ENCODE data around the gene HYPK.
"Not testable (repeated sequence)": the region's sequence is repeated elsewhere in the genome, so short reads cannot be mapped to it uniquely, and the experiment has no call there.

HYPK gene

DNA sequence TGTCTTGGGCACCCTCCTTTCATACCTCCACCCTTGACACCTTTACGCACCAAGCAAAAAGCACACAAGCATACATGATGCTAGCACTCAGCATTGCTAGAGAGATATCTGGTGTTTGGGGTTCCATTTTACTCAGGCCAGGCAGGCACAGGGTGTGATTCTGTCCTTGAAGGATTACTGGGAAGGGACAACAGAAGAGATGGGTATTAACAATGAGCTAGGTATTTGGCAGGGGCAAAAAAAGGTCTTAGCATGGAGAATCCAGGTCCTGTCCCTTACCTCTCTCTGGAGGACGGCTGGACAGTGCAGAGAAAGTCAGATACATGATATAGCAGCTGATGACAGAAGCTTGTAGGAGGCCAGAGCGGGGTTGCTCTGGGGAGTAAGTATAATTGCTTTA lies 3.8 kb upstream of the HYPK start:
- no peak for DNase-seq

DNA sequence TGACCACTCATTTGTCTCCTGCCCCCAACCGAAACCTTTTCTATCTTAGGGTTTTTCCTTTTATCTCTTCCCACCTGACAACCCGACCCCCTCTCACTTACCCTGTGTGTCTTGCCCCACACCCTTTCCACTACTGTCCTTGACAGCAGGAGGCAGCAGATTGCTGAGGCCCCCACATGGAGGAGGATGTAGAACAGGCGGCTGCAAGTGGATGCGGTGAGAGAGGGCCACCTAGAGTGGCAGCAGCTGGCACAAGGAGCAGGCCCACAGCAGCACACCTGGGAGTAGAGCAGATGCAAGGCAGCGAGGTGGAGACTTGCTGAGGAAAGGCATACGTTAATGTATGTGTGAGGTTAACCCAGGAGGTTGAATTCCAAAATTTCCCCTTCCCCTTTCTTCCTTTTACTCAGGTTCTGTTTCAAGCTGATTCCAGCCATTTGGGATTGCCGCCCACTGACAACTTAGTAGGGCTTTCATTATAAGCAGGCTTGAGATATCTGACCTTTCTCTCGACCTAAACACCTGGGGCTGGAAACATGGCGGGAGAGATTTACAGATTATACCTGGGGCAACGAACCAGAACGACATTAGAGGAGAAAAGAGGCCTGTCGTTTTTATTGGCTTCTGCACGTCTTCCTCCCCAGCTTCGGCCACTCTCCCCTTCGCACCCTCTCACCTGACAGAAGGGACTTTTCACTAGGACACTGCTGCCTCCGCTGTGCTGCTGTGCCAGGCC lies 1.0 kb upstream of the HYPK start:
- DNase-seq, result no peak

DNA sequence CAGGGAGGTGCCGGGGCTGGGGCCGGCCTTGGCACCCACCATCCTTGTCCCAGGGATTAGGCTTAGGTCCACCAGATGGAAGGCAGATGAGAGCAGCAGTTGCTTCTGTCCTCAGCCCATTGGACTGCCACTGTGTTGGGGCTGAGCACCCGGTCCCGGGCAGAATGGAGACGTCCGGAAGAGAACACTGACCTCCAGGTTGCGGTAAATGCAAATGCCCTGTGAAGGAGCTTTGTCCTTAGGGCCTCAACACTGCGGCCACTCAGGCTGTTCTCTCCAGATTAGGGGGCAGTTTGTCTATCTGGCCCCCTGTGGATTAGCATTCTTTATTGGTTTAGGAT lies 484 bp upstream of the HYPK start, which contains the start of gene SERINC4:
Gene SERINC4 (minus strand): TSS at position 276 of the 341 bp plus-strand sequence. CDS start 234 bp downstream, at position 42.
- no peak for DNase-seq

DNA sequence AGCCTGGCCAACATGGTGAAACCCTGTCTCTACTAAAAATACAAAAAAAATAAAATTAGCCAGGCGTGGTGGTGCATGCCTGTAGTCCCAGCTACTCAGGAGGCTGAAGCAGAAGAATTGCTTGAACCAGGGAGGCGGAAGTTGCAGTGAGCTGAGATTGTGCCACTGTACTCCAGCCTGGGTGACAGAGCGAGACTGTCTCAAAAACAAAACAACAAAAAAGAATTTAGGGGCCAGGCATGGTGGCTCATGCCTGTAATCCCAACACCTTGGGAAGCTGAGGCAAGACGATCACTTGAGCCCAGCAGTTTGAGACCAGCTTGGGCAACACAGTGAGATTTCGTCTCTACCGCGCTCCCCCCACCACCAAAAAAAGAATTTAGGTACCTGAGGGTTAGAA lies 2.3 kb downstream of the HYPK start:
- not testable (repeated sequence) for DNase-seq

DNA sequence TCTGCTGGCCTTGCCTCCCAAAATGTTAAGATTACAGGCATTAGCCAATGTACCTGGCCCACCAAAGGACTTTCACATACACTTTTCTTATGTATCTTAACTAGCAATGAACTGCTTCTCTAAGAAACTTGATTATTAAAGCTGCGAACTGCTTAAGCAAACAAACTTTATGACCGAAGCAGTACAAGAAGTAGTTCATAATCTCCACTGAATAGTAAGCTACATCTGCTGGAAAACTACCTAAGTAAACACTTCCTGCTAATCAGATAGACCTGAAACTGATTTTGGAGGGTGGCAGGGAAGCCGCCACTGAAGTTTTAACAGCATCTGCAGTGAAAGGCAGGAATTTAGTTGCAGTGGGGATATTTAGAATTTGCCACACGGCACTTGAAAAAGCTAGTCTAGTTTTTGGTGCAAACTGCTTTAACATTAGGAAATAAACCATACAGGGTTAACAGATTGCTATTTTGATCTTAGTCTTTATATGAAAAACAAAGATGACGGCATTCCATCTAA lies 8.1 kb downstream of the HYPK start:
- DNase-seq, result no peak

DNA sequence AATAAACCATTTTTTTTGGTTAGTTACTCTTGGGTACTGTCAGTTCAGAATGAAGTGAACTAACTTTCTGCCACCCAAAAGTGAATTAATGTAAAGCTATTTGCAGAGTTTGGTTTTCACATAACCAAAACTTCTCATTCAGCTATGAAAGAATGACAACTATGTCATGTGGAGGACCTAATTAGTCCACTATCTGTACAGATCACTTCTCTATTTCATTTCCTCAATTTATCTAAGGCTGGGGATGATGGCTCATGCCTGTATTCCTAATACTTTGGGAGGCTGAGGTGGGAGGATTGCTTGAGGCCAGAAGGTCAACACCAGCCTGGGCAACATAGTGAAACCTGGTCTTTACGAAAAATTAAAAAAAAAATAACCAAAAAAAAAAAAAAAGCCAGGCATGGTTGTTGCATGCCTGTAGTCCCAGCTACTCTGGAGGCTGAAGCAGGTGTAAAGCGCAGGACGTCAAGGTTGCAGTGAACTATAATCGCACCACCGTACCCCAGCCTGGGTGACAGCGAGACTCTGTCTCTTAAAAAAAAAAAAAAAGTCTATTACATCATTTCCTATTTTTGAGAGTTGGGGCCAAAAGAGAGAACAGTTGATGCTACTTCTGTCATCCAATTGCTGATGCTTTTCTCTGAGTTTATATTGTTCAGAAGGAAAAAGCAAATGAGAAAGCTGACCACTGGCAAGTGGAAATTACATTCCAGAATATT lies 8.7 kb downstream of the HYPK start:
- DNase-seq, result no peak

DNA sequence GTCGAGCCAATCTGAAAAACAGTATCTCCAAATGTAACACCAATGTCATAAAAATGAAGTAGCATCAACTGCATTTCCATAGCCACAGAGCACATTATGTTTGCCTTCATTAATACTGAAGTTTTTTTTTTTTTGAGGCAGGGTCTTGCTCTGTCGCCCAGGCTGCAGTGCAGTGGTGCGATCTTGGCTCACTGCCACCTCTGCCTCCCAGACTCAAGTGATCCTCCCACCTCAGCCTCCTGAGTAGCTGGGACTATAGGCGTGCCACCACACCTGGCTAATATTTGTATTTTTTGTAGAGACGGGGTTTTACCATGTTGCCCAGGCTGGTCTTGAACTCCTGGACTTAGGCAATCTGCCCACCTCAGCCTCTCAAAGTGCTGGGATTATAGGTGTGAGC lies 14.7 kb downstream of the HYPK start:
- not testable (repeated sequence) for DNase-seq

DNA sequence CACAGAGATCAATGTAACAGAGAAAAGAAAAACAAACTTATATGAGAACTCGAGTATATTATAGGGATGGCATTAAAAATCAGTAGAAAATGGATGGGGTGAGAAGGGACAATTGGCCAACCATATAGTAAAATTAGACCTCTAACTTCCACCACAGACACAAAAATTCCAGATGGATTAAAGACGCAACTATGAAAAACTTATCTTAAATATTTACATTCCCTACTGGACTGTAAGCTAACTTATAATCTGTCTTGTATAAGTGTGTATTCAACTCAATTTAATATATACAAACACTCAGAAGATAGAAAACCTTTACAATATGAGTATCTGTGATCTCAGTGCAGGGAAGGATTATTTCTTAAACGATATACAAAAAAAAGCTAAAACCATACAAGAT lies 21.1 kb downstream of the HYPK start:
- DNase-seq, result no peak

DNA sequence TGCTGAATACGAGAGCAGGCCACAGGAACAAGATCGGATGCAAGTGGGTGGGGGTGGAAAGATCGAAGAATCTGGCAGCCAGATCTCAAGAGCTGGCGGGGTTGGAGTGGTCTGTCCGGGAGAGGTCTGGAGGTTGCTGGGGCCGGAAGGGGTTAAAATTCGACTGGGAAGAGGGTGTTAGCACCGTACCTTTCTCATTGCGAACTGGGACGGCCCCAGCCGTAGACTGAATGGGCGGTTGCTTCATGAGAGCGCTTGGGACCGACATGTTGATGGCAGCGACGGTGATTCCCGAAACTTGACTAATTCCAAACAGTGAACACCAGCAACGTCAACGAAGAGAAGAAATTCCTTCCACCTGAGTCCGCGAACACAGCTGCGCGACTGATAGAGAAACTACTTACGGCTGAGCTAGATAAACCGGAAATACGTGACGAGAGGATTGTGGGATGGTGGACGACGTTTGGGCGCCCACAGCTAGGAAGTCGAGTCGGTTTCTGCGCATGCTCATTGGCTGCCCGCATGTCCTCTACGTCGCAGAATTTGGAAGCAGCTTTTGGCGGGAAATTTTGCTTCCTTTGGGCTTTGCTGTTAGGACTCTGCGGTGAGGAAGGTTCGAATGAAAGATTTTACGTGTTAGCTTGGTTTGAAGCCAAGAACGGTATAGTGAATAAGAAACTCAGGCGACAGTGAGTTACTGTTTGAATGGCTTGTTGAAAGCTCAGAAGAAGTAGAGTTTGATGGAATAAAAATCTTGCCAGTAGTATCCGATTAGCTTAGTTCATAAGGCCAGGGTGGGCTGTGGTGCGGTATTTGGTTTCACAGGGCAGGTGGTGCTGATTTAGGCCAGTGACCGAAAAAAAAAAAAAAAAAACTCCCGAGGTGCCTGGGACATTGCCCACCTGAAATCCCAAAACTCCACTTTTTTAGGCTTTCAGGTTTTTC lies 24.2 kb downstream of the HYPK start, which contains the start of gene MFAP1:
Gene MFAP1 (minus strand): TSS at position 389 of the 945 bp plus-strand sequence. CDS start 121 bp downstream, at position 268.
- DNase-seq, result peak; percentile 88

DNA sequence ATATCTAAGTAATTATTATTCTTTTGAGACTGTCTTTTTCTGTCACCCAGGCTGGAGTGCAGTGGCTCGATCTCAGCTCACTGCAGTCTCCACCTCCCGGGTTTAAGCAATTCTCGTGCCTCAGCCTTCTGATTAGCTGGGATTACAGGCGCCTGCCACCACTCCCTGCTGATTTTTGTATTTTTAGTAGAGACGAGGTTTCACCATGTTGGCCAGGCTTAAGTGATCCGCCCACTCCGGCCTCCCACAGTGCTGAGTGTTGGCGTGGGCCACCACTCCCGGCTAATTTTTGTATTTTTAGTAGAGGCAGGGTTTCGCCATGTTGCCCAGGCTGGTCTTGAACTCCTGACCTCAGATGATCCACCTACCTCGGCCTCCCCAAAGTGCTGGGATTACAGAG lies 24.9 kb downstream of the HYPK start:
- not testable (repeated sequence) for DNase-seq

DNA sequence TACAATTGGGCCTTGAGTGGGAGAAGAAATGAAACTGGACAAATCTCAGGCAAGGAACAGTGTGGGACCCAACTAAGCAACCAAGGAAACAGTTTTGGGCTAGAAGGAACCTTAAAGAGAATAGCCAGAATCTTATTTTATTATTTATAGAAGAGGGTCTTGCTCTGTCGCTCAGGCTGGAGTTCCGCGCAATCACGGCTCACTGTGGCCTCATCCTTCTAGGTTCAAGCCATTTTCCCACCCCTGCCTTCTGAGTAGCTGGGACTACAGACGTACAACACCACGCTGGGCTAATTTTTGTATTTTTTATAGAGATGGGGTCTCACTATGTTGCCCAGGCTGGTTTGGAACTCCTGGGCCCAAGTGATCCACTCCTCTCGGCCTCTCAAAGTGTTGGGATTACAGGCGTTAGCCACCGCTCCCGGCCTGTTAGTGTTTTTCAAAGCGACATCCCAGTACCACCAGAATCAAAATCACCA lies 25.7 kb downstream of the HYPK start:
- DNase-seq, result no peak

DNA sequence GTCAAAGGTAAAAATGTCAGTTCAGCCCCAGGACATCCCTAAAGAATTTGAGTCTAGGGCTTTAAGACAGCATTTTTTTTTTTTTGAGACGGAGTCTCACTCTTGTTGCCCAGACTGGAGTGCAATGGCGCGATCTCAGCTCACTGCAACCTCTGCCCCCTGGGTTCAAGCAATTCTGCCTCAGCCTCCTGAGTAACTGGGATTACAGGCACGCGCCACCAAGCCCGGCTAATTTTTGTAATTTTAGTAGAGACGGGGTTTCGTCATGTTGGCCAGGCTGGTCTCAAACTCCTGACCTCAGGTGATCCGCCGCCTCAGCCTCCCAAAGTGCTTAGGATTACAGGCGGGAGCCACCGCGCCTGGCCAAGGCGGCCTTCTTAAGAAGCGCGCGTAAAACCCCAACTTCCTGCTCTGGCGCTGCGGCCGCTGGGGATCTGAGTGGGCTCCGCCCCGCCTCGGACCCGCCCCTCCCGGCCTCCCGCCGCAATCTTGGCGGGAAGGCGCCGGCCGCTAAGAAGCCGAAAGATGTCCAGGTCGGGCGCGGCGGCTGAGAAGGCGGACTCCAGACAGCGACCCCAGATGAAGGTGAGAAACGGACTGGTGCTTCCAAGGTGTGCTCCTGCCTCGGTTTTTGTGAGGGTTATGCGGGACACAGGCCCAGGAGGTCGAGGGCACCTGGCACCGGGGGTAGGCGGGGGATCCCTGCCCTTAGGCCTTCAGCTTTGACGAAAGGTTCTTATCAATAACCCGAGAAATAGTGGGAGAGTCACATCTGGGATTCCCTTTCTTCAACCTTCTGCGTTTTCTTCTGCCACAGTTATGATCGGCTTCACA lies 26.3 kb downstream of the HYPK start, which contains the start of gene WDR76:
Gene WDR76 (plus strand): TSS at position 495 of the 834 bp plus-strand sequence. CDS start 31 bp downstream, at position 526.
- DNase-seq, result peak; percentile 14

DNA sequence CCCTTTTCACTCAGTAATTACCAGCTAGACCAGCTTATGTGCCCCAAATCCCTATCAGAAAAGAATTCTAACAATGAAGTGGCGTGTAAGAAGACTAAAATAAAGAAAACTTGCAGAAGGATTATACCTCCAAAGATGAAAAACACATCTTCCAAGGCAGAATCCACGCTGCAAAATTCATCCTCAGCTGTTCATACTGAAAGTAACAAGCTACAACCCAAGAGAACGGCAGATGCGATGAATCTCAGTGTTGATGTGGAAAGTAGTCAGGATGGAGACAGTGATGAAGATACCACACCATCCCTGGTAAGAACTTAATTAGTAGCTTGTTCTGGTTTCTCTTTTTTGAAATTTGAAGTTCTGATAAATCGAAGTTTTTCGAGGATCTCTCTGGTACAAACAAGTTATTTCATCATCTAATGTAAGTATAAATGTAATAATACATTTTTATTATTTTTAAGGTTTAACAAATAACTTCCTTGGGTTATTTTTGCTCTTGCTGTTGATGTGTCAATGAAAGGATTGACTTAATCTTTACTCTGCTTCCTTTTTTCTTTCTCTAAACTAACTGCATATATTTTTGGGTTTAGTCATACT lies 27.8 kb downstream of the HYPK start:
- DNase-seq, result no peak

DNA sequence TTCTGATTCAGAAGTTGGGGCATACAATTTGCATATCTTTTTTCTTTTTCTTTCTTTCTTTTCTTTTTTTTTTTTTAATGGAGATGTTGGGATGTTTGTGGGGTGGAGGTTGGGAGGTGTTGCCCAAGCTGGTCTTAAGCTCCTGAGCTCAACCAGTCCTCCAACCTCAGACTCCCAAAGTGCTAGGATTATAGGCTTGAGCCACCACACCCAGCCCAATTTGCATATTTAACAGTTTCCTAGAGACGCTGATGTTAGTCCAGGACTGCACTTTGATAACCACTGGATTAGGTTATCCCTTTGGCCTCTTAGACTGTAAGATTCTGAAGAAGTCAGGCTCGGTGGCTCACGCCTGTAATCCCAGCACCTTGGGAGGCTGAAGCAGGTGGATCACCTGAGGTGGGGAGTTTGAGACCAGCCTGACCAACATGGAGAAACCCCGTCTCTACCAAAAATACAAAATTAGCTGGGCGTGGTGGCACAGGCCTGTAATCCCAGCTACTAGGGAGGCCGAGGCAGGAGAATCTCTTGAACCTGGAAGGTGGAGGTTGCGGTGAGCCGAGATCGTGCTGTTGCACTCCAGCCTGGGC lies 29.6 kb downstream of the HYPK start:
- DNase-seq, result not testable (repeated sequence)

DNA sequence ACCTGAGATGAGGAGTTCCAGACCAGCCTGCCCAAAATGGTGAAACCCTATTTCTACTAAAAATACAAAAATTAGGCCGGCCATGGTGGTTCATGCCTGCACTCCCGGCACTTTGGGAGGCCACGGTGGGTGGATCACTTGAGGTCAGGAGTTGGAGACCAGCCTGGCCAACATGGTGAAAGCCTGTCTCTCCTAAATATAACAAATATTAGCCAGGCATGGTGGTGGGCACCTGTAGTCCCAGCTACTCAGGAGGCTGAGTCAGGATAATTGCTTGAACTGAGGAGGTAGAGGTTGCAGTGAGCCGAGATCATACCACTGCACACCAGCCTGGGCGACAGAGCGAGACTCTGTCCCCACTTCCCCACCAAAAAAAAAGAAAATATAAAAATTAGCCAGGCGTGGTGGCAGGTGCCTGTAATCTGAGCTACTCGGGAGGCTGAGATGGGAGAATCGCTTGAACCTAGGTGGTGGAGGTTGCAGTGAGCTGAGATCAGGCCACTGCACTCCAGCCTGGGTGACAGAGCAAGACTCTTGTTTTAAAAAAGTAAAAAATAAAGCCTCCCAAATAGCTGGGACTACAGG lies 30.4 kb downstream of the HYPK start:
- DNase-seq, result not testable (repeated sequence)

DNA sequence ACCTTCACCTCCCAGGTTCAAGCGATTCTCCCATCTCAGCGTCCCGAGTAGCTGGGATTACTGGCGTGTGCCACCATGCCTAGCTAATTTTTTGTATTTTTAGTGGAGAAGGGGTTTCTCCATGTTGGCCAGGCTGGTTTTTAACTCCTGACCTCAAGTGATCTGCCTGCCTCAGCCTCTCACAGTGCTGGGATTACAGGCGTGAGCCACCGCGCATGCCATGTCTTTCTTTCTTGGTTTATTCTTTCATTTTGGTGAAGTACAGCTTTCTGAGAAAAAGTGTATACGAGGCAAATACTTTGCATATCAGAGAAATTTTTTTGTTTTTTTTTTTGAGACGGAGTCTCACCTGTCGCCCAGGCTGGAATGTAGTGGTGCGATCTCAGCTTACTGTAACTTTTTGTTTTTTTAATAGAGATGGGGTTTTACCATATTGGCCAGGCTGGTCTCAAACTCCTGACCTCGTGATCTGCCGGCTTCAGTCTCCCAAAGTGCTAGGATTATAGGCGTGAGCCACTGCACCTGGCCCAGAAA lies 31.2 kb downstream of the HYPK start:
- not testable (repeated sequence) for DNase-seq

DNA sequence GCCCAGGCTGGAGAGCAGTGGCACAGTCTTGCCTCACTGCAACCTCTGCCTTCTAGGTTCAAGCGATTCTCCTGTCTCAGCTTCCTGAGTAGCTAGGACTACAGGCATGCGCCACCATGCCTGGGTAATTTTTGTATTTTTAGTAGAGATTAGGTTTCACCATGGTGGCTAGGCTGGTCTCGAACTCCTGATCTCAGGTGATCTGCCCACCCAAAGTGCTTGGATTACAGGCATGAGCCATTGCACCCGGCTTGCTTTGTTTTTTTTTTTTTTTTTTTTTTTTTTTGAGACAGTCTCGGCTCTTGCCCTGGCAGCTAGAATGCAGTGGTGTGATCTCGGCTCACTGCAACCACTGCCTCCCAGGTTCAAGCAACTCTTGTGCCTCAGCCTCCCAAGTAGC lies 32.1 kb downstream of the HYPK start:
- DNase-seq, result not testable (repeated sequence)

DNA sequence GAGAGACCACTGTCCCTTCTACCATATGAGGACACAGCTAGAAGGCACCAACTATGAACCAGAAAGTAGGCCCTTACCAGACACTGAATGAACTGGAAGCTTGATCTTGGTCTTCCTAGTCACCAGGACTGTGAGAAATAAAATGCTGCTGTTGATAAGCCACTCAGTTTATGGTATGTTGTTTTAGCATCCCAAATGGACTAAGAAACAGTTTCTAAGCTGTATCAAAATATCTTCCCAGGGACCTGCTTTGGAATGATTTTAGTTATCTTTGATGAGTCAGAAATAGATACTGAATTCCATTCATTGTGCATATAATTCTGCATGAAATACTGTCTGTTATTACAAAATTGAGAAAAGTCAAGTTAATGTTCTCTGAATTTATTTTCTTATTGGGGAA lies 45.0 kb downstream of the HYPK start:
- DNase-seq, result no peak

DNA sequence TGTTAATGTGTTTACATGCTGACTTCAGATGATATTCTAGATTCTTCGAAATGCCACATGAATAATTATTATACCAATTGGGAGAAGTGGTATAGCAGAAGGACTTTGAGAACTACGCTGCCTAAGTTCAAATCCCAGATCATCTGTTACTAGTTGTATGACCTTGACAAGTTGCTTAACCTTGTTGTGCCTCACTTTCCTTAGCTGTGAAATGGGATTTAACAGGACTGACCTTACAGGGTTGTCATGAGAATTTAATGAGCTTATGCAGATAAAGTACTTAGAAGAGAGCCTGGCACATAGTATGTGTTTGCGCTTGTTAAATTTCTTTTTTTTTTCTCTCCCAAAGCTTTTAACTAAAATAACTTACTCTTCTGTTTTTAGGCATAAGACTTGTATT lies 50.9 kb downstream of the HYPK start:
- no peak for DNase-seq

DNA sequence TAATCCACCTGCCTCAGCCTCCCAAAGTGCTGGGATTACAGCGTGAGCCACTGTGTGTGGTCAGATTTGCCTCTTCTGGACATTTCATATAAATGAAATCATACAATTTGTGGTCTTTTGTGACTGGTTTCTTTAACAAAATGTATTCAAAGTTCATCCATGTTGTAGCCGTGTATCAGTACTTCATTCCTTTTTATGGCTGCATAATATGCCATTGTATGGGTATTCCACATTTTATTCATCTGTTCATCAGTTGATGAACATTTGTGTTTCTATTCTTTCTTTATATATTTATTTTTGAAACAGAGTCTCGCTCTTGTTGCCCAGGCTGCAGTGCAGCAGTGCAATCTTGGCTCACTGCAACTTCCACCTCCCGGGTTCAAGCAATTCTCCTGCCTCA lies 52.2 kb downstream of the HYPK start:
- DNase-seq, result no peak

Data from DMS 273 treated with DMSO at 0.1 percent for 48 hours (cell line).